HG03439 (cell line): ENCODE data around the gene SUSD6.
A peak's percentile ranks its signal among the peaks of the same experiment; 100 is the strongest.

ENCODE experiments used
- ATAC-seq: cut with Tn5 transposase; IDR thresholded peaks from one replicate; pipeline ENCODE4 v1.9.1; 2021; ENCODE audit warnings: mild to moderate bottlenecking, moderate library complexity; ENCODE audit not compliant: unreplicated experiment

Gene SUSD6

GRCh38 chr14:69670093-69670492, 58.7 kb downstream of the SUSD6 start:
- ATAC-seq: no peak

- ATAC-seq: no peak
Measured at GRCh38 chr14:69671365-69672030, 60.1 kb downstream of the SUSD6 start.

- no peak for ATAC-seq
Measured at GRCh38 chr14:69672356-69672755, 61.0 kb downstream of the SUSD6 start.

- ATAC-seq: no peak
Measured at GRCh38 chr14:69673104-69673503, 61.7 kb downstream of the SUSD6 start.

- ATAC-seq: no peak
Measured at GRCh38 chr14:69673578-69674305, 62.3 kb downstream of the SUSD6 start.

GRCh38 chr14:69674546-69675244, 63.3 kb downstream of the SUSD6 start:
- no peak for ATAC-seq

GRCh38 chr14:69675245-69675583, 63.8 kb downstream of the SUSD6 start:
- no peak for ATAC-seq

- peak; percentile 74 for ATAC-seq
Measured at GRCh38 chr14:69675877-69676416, 64.6 kb downstream of the SUSD6 start.

GRCh38 chr14:69676723-69677122, 65.3 kb downstream of the SUSD6 start:
- ATAC-seq: no peak

- ATAC-seq: no peak
Measured at GRCh38 chr14:69680297-69680696, 68.9 kb downstream of the SUSD6 start.

- ATAC-seq: no peak
Measured at GRCh38 chr14:69682136-69682535, 70.7 kb downstream of the SUSD6 start.

GRCh38 chr14:69682621-69683263, 71.3 kb downstream of the SUSD6 start:
- ATAC-seq: no peak

- ATAC-seq: no peak
Measured at GRCh38 chr14:69683971-69684370, 72.6 kb downstream of the SUSD6 start.

- ATAC-seq: no peak
Measured at GRCh38 chr14:69684461-69685217, 73.2 kb downstream of the SUSD6 start.

- ATAC-seq: no peak
Measured at GRCh38 chr14:69685218-69685616, 73.8 kb downstream of the SUSD6 start.

GRCh38 chr14:69685716-69686115, 74.3 kb downstream of the SUSD6 start:
- no peak for ATAC-seq

GRCh38 chr14:69687606-69688298, 76.4 kb downstream of the SUSD6 start:
- ATAC-seq: no peak

GRCh38 chr14:69688299-69688649, 76.9 kb downstream of the SUSD6 start:
- ATAC-seq: no peak

GRCh38 chr14:69690042-69690441, 78.6 kb downstream of the SUSD6 start:
- no peak for ATAC-seq

GRCh38 chr14:69692594-69692993, 81.2 kb downstream of the SUSD6 start:
- no peak for ATAC-seq
